HepG2 (cell line): ENCODE data around the gene ADPRM. TPM values are rescaled to one million over a fixed set of nuclear protein-coding genes. Genes with fewer than 3 reads are reported as not detected.

Experiments
- ATAC-seq: fragments of 200-7000 bp; cut with Tn5 transposase; 3 replicates; pipeline ENCODE4 v1.9.1; 2020; ENCODE audit warnings: mild to moderate bottlenecking, moderate library complexity
- BruUV-seq: library from RNA; stranded (reverse); fragments of 400-500 nt; replicated peaks from 2 replicates; lab custom pipeline; 2021; lab: Mats Ljungman, UMichigan
- CTCF ChIA-PET: fragments of 300-600 bp; formaldehyde crosslinking; extraction: SDS; loops from one replicate; lab custom pipeline; 2021; ENCODE audit warnings: low total read pairs, inconsistent platforms, low intra/inter-chr PET ratio; lab: Yijun Ruan, JAX
- POLR2A ChIA-PET: fragments of 350-600 bp; sonication (Branson Sonifier 250); formaldehyde crosslinking; loops from one replicate; lab custom pipeline; 2020; ENCODE audit warnings: antibody characterized with exemption, inconsistent platforms; lab: Yijun Ruan, JAX
- DNase-seq: peaks from one replicate; pipeline ENCODE4 v3.0.0-alpha.2; 2015; ENCODE audit warnings: low spot score
- FAIRE-seq: peaks from 3 replicates; lab custom pipeline; 2011; peaks lifted over from hg19 to GRCh38; lab: Jason Lieb, UNC
- H2AFZ ChIP-seq: one replicate; pipeline ENCODE4 v1.6.1; 2011; ENCODE audit warnings: low read length, inconsistent platforms
- H3K27ac ChIP-seq: fragments of 300-600 bp; 3 replicates; pipeline ENCODE4 v1.8.0; 2011; ENCODE audit warnings: mixed run types, mild to moderate bottlenecking, mixed read lengths, low read length, inconsistent platforms; ENCODE audit not compliant: insufficient read depth; ENCODE audit errors: extremely low read length
- H3K27me3 ChIP-seq, 2 experiments: fragments of 200-600 bp in 1 of 2; 2 replicates in 1 of 2; 3 replicates in 1 of 2; pipeline versions ENCODE4 v1.6.0 to v1.8.0; 2011; ENCODE audit warnings: low read length in 2 of 2, mild to moderate bottlenecking in 2 of 2, moderate library complexity in 2 of 2, inconsistent platforms in 1 of 2; ENCODE audit not compliant: insufficient read depth in 2 of 2, control insufficient read depth in 1 of 2
- H3K36me3 ChIP-seq, 2 experiments: fragments of 200-600 bp in 1 of 2; replicated peaks in 1 of 2; 2 replicates in 1 of 2; 3 replicates in 1 of 2; pipeline versions ENCODE4 v1.5.1 to v1.8.0; 2011; ENCODE audit warnings: low read length in 2 of 2, inconsistent platforms in 1 of 2; ENCODE audit not compliant: insufficient read depth in 2 of 2, control insufficient read depth in 1 of 2
- H3K4me1 ChIP-seq: 2 replicates; pipeline ENCODE4 v1.5.1; 2012; ENCODE audit warnings: low read length, inconsistent platforms; ENCODE audit not compliant: insufficient read depth
- H3K4me2 ChIP-seq: 2 replicates; pipeline ENCODE4 v1.6.0; 2011; ENCODE audit warnings: low read depth, low read length, inconsistent platforms
- H3K4me3 ChIP-seq, 3 experiments: fragments of 200-600 bp in 1 of 3; sonication (generic), shearing (Covaris generic) in 1 of 3; replicated peaks in 1 of 3; 2 replicates each; pipeline ENCODE4 v1.5.1; 2011 to 2016; ENCODE audit warnings: low read length in 3 of 3, inconsistent platforms in 2 of 3, low read depth in 2 of 3, mild to moderate bottlenecking in 2 of 3, control low read depth in 1 of 3, mixed read lengths in 1 of 3; ENCODE audit not compliant: insufficient read depth in 1 of 3
- H3K79me2 ChIP-seq: one replicate; pipeline ENCODE4 v1.6.1; 2011; ENCODE audit warnings: low read length, inconsistent platforms; ENCODE audit not compliant: insufficient read depth
- H3K9ac ChIP-seq: 2 replicates; pipeline ENCODE4 v1.6.0; 2011; ENCODE audit warnings: mild to moderate bottlenecking, low read depth, low read length, inconsistent platforms; ENCODE audit not compliant: insufficient read depth
- H3K9me3 ChIP-seq: 2 replicates; pipeline ENCODE4 v1.5.1; 2012; ENCODE audit warnings: mild to moderate bottlenecking, low read length
- H4K20me1 ChIP-seq: 2 replicates; pipeline ENCODE4 v1.6.0; 2011; ENCODE audit warnings: inconsistent platforms, mild to moderate bottlenecking, low read length, moderate library complexity; ENCODE audit not compliant: insufficient read depth
- BORCS8-MEF2B ChIP-seq: sonication (generic); formaldehyde crosslinking; IDR thresholded peaks from 2 replicates; pipeline ENCODE4 v1.8.0; 2022; ENCODE audit warnings: mild to moderate bottlenecking, missing genetic modification reagents
- CC2D1A ChIP-seq: sonication (generic); formaldehyde crosslinking; IDR thresholded peaks from 2 replicates; pipeline ENCODE4 v1.8.1; 2023; ENCODE audit warnings: mild to moderate bottlenecking, missing genetic modification reagents
- E2F1 ChIP-seq: sonication (generic); formaldehyde crosslinking; IDR thresholded peaks from 2 replicates; pipeline ENCODE4 v1.5.0; 2020; ENCODE audit warnings: missing genetic modification reagents
- GATAD1 ChIP-seq: IDR thresholded peaks from 2 replicates; pipeline ENCODE4 v1.6.1; 2016; ENCODE audit warnings: missing genetic modification reagents, missing compliant biosample characterization
- HOXD1 ChIP-seq: sonication (generic); formaldehyde crosslinking; IDR thresholded peaks from 2 replicates; pipeline ENCODE4 v1.5.0; 2020; ENCODE audit warnings: missing genetic modification reagents
- IKZF5 ChIP-seq: IDR thresholded peaks from 2 replicates; pipeline ENCODE4 v1.6.1; 2018; ENCODE audit warnings: missing genetic modification reagents, mild to moderate bottlenecking, missing compliant biosample characterization
- ONECUT2 ChIP-seq: sonication (generic); formaldehyde crosslinking; IDR thresholded peaks from 2 replicates; pipeline ENCODE4 v1.4.0; 2020; ENCODE audit warnings: missing genetic modification reagents
- PRPF4 ChIP-seq: fragments of 200-400 bp; formaldehyde crosslinking; IDR thresholded peaks from 2 replicates; pipeline ENCODE4 v1.6.1; 2016; ENCODE audit warnings: low read length, low read depth; ENCODE audit not compliant: poor library complexity, severe bottlenecking
- TIGD3 ChIP-seq: sonication (generic); formaldehyde crosslinking; IDR thresholded peaks from 2 replicates; pipeline ENCODE4 v1.5.1; 2020; ENCODE audit warnings: mild to moderate bottlenecking, missing genetic modification reagents, borderline replicate concordance
- ZBTB3 ChIP-seq: sonication (generic); formaldehyde crosslinking; IDR thresholded peaks from 2 replicates; pipeline ENCODE4 v1.4.0; 2020; ENCODE audit warnings: low read depth, mild to moderate bottlenecking, moderate library complexity, missing genetic modification reagents, borderline replicate concordance
- ZBTB39 ChIP-seq: sonication (generic); formaldehyde crosslinking; IDR thresholded peaks from 2 replicates; pipeline ENCODE4 v1.5.0; 2020; ENCODE audit warnings: missing genetic modification reagents
- ZNF30 ChIP-seq: sonication (generic); formaldehyde crosslinking; IDR thresholded peaks from 2 replicates; pipeline ENCODE4 v1.5.0; 2020; ENCODE audit warnings: mild to moderate bottlenecking, missing genetic modification reagents
- WGBS: methylation state at CpG from one replicate; pipeline ENCODE4 v1.1.6; 2017; ENCODE audit warnings: low lambda C conversion rate; 5-methylcytosine and 5-hydroxymethylcytosine counted together
- in situ Hi-C: cut with HindIII; loops from 2 replicates; pipeline ENCODE4 v1.10.0; 2017; ENCODE audit warnings: low pct_unique_long_range_greater_than_20kb; ENCODE audit not compliant: extremely low pct_ligation_motif_present
- intact Hi-C: fragments of 100-400 bp; cut with micrococcal nuclease; formaldehyde crosslinking; loops from one replicate; pipeline ENCODE4 v1.10.0; 2022; ENCODE audit not compliant: unreplicated experiment
- polyA plus RNA-seq, 8 experiments: library from polyadenylated mRNA; depleted of rRNA in 3 of 8; stranded (reverse) in 7 of 8; unstranded in 1 of 8; fragments of >200 nt; fragmentation: Illumina TruSeq in 4 of 8; extraction: Trizol in 4 of 8; gene quantifications; 2 replicates each; pipeline versions ENCODE4 v1.2.1 to v1.2.3, GENCODE V29; 2011 to 2016; ENCODE audit warnings: low read depth in 4 of 8, missing spikeins in 1 of 8, mixed read lengths in 1 of 8; ENCODE audit not compliant: insufficient read depth in 1 of 8
- total RNA-seq, 5 experiments: library from RNA; depleted of rRNA; stranded (reverse); fragments of >200 nt; fragmentation: Illumina TruSeq; extraction: Trizol; gene quantifications; 2 replicates each; pipeline ENCODE4 v1.2.3, GENCODE V29; 2016; ENCODE audit warnings: low read depth in 1 of 5

ADPRM gene
- total and polyA plus RNA-seq, 2 of the 13 experiments (the other 11 are each of a cell fraction or from before 2014, with no cell fraction given) = 5.6 to 10.8 TPM

GRCh38 chr17:10727192-10727591 is 29.8 kb downstream of the ADPRM start:
- no peak for ATAC-seq
- Histone ChIP-seq H3K9me3 (no peaks in the 10 kb centered on the region), H3K27ac (no peak overlapping the region), H3K4me1 (peaks cover 25% of the 10 kb centered on the region), H2AFZ (no peak overlapping the region), H4K20me1 (no peaks in the 10 kb centered on the region), H3K27me3 (peaks cover 0 to 4% of the 10 kb centered on the region in 2 experiments; a peak in 1 of 5 replicates), H3K79me2 (no peaks in the 10 kb centered on the region), H3K9ac (no peak overlapping the region), H3K36me3 (no peaks in the 10 kb centered on the region), H3K4me2 (no peak overlapping the region), H3K4me3 (no peak overlapping the region)
- DNase-seq = no peak
- no peak for FAIRE-seq
- POLR2A ChIA-PET = no interaction called here
- intact Hi-C loops (no loop called here), in situ Hi-C loops (no loop called here)
- 76% methylated on average over 5 of the region's 5 CpGs for WGBS
- TF ChIP-seq PRPF4 = no peak
- no peak for TF ChIP-seq ZBTB3
- TF ChIP-seq TIGD3 (CRISPR knock-in tag) = no peak
- no peak for TF ChIP-seq GATAD1 (CRISPR knock-in tag)
- BruUV-seq = no TSS peak
- CTCF ChIA-PET = no interaction called here

GRCh38 chr17:10728331-10728892 is 31.0 kb downstream of the ADPRM start:
- Histone ChIP-seq H3K36me3 (no peaks in the 10 kb centered on the region), H3K4me3 (no peak overlapping the region), H3K9ac (no peak overlapping the region), H3K9me3 (no peaks in the 10 kb centered on the region), H3K27ac (no peak overlapping the region), H3K4me1 (peaks cover 25% of the 10 kb centered on the region), H3K27me3 (peaks cover 0 to 4% of the 10 kb centered on the region in 2 experiments; a peak in 1 of 5 replicates), H3K79me2 (no peaks in the 10 kb centered on the region), H2AFZ (no peak overlapping the region), H4K20me1 (no peaks in the 10 kb centered on the region), H3K4me2 (no peak overlapping the region)
- DNase-seq (no peak), ATAC-seq (no peak), FAIRE-seq (no peak)
- ChIA-PET POLR2A (no interaction called here), CTCF (no interaction called here)
- intact Hi-C loops (no loop called here), in situ Hi-C loops (no loop called here)
- WGBS = 96% methylated on average over 10 of the region's 10 CpGs
- no TSS peak for BruUV-seq
- TF ChIP-seq ONECUT2 (CRISPR knock-in tag) = no peak
- no peak for TF ChIP-seq ZBTB39 (CRISPR knock-in tag)
- no peak for TF ChIP-seq E2F1 (CRISPR knock-in tag)
- TF ChIP-seq CC2D1A (CRISPR knock-in tag) = no peak
- no peak for TF ChIP-seq IKZF5 (CRISPR knock-in tag)
- TF ChIP-seq ZNF30 = no peak
- no peak for TF ChIP-seq HOXD1 (CRISPR knock-in tag)
- TF ChIP-seq BORCS8-MEF2B (CRISPR knock-in tag) = no peak
